ENCODE data around the gene POLG. TPM values are rescaled to one million over a fixed set of nuclear protein-coding genes. Genes with fewer than 3 reads are reported as not detected.

Gene POLG
- polyA plus RNA-seq, 1 of the 3 experiments (the other 2 are of a cell fraction): 24.9 TPM

DNA sequence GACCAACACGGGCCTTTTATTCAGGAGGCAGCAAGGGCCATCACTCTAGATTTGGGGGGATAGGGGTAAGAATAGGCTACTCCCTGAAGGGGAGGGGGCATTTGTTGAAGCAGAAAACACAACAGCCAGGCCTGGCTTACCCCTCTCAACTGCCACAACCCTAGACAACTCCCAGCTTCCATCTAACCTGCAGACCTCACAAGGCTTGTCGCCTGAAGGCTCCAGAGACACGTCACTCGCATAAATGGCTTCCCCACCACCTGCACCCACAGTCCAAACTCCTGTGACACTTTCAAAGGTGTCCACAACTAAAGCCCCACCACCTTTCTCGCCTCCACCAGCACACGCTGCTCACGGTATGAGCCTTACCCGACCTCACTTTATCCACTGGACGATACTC lies 14.9 kb downstream of the POLG start:
- POLR2A ChIA-PET: no interaction called here
- Histone ChIP-seq H3K79me2 (ENCODE audit: insufficient read depth) (no peaks in the 10 kb centered on the region), H3K27me3 (ENCODE audit: insufficient read depth) (no peaks in the 10 kb centered on the region), H2AFZ (ENCODE audit: low read depth) (no peak overlapping the region), H3K9me3 (no peaks in the 10 kb centered on the region), H4K20me1 (ENCODE audit: insufficient read depth) (peaks cover 4% of the 10 kb centered on the region; the same call in 1 of the 2 replicates), H3K4me3 (ENCODE audit: low read depth in 2 of 2, low read length in 1 of 2) (no peak overlapping the region), H3K9ac (no peak overlapping the region), H3K27ac (ENCODE audit: low read depth in 2 of 2, low read length in 1 of 2) (no peak overlapping the region; a peak in 1 of 4 replicates), H3K9me2 (no peaks in the 10 kb centered on the region), H3K4me2 (no peak overlapping the region), H3K36me3 (replicated peaks in 1 of 2; ENCODE audit: control insufficient read depth in 1 of 2, insufficient read depth in 2 of 2, low read length in 1 of 2) (peaks cover 62 to 100% of the 10 kb centered on the region in 2 experiments), H3F3A (replicated peaks; ENCODE audit: insufficient read depth) (peaks cover 20% of the 10 kb centered on the region), H3K4me1 (ENCODE audit: control insufficient read depth in 1 of 2, insufficient read depth in 2 of 2, low read depth in 1 of 2, low read length in 1 of 2) (no peaks in the 10 kb centered on the region)
- no peak for DNase-seq
- TF ChIP-seq, protein P1, sequence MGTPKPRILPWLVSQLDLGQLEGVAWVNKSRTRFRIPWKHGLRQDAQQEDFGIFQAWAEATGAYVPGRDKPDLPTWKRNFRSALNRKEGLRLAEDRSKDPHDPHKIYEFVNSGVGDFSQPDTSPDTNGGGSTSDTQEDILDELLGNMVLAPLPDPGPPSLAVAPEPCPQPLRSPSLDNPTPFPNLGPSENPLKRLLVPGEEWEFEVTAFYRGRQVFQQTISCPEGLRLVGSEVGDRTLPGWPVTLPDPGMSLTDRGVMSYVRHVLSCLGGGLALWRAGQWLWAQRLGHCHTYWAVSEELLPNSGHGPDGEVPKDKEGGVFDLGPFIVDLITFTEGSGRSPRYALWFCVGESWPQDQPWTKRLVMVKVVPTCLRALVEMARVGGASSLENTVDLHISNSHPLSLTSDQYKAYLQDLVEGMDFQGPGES (IDR thresholded peaks at IDR 0.05; ENCODE audit: low read depth, low read length): no peak
- CTCF ChIA-PET: interaction anchor here (0.9 to 8.1 kb wide), 3 partner anchors 12 to 113 kb away, joined by 3 to 30 read pairs (median 17); no protein-coding TSS in a partner anchor
- 97% methylated on average over 8 of the region's 9 CpGs for WGBS (ENCODE audit: low lambda C conversion rate)

DNA sequence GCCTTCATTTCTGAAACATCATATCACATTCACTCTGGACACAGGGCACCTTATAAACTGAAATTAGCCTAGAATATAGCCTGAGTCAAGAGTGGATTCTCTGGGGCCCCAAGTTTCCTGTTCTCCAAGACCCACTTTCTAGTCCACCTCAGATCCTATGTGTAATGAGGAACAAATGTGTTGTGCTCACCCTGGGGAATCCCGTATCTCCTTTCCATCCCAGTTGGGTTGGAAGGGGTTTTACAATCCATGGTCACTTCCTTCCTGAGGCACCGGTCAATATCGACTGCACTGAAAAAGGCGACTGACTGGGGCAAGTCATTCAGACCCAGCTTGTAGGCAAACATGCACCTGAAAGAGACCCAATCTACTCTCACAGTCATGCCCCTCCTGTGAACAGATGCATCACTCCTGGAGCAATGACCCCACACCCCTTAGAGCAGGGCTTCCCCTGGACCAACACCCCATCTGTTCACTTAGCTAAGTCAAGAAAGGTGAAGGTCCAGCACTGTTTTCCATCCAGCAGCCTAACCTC lies 17.4 kb downstream of the POLG start:
- Histone ChIP-seq H3K27ac (ENCODE audit: low read depth in 2 of 2, low read length in 1 of 2) (no peak overlapping the region), H3K4me1 (ENCODE audit: control insufficient read depth in 1 of 2, insufficient read depth in 2 of 2, low read depth in 1 of 2, low read length in 1 of 2) (no peaks in the 10 kb centered on the region), H3K9me2 (no peaks in the 10 kb centered on the region), H3K36me3 (replicated peaks in 1 of 2; ENCODE audit: control insufficient read depth in 1 of 2, insufficient read depth in 2 of 2, low read length in 1 of 2) (peaks cover 62 to 87% of the 10 kb centered on the region in 2 experiments), H2AFZ (ENCODE audit: low read depth) (no peak overlapping the region), H3K4me3 (ENCODE audit: low read depth in 2 of 2, low read length in 1 of 2) (no peak overlapping the region), H3K27me3 (ENCODE audit: insufficient read depth) (no peaks in the 10 kb centered on the region), H3F3A (replicated peaks; ENCODE audit: insufficient read depth) (peaks cover 30% of the 10 kb centered on the region), H3K9ac (no peak overlapping the region), H3K79me2 (ENCODE audit: insufficient read depth) (no peaks in the 10 kb centered on the region), H4K20me1 (ENCODE audit: insufficient read depth) (peaks cover 4% of the 10 kb centered on the region; the same call in 1 of the 2 replicates), H3K9me3 (no peaks in the 10 kb centered on the region), H3K4me2 (no peak overlapping the region)
- DNase-seq: no peak
- CTCF ChIA-PET: interaction anchor here (1.0 to 1.8 kb wide), 4 partner anchors 11 to 41 kb away, joined by 3 to 5 read pairs (median 4); no protein-coding TSS in a partner anchor
- 98% methylated on average over 4 of the region's 4 CpGs for WGBS (ENCODE audit: low lambda C conversion rate)
- POLR2A ChIA-PET: no interaction called here
- TF ChIP-seq, protein P2, sequence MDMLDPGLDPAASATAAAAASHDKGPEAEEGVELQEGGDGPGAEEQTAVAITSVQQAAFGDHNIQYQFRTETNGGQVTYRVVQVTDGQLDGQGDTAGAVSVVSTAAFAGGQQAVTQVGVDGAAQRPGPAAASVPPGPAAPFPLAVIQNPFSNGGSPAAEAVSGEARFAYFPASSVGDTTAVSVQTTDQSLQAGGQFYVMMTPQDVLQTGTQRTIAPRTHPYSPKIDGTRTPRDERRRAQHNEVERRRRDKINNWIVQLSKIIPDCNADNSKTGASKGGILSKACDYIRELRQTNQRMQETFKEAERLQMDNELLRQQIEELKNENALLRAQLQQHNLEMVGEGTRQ (IDR thresholded peaks at IDR 0.05; ENCODE audit: borderline replicate concordance, low read depth, low read length): no peak
- TF ChIP-seq NRF1 (IDR thresholded peaks at IDR 0.05; ENCODE audit: low read depth, low read length): no peak
- no peak for TF ChIP-seq RAD21 (IDR thresholded peaks at IDR 0.05; ENCODE audit: low read length)
- TF ChIP-seq SIN3A (IDR thresholded peaks at IDR 0.05; ENCODE audit: borderline replicate concordance, low read depth, low read length): no peak
- TF ChIP-seq SMC3 (IDR thresholded peaks at IDR 0.05; ENCODE audit: low read depth, low read length): no peak
- TF ChIP-seq MXI1 (IDR thresholded peaks at IDR 0.05; ENCODE audit: low read depth, low read length): no peak
- TF ChIP-seq GATA2 (CRISPR knock-in tag; IDR thresholded peaks at IDR 0.05): no peak
- no peak for TF ChIP-seq MAX (IDR thresholded peaks at IDR 0.05; ENCODE audit: low read depth)
- TF ChIP-seq CHD2 (IDR thresholded peaks at IDR 0.05; ENCODE audit: low read length, partially characterized antibody): no peak
- TF ChIP-seq FOSL2 (IDR thresholded peaks at IDR 0.05; ENCODE audit: borderline replicate concordance, low read depth): no peak
- TF ChIP-seq, protein P3, sequence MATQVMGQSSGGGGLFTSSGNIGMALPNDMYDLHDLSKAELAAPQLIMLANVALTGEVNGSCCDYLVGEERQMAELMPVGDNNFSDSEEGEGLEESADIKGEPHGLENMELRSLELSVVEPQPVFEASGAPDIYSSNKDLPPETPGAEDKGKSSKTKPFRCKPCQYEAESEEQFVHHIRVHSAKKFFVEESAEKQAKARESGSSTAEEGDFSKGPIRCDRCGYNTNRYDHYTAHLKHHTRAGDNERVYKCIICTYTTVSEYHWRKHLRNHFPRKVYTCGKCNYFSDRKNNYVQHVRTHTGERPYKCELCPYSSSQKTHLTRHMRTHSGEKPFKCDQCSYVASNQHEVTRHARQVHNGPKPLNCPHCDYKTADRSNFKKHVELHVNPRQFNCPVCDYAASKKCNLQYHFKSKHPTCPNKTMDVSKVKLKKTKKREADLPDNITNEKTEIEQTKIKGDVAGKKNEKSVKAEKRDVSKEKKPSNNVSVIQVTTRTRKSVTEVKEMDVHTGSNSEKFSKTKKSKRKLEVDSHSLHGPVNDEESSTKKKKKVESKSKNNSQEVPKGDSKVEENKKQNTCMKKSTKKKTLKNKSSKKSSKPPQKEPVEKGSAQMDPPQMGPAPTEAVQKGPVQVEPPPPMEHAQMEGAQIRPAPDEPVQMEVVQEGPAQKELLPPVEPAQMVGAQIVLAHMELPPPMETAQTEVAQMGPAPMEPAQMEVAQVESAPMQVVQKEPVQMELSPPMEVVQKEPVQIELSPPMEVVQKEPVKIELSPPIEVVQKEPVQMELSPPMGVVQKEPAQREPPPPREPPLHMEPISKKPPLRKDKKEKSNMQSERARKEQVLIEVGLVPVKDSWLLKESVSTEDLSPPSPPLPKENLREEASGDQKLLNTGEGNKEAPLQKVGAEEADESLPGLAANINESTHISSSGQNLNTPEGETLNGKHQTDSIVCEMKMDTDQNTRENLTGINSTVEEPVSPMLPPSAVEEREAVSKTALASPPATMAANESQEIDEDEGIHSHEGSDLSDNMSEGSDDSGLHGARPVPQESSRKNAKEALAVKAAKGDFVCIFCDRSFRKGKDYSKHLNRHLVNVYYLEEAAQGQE (IDR thresholded peaks at IDR 0.05; ENCODE audit: low read depth, low read length): no peak
- TF ChIP-seq YY1 (IDR thresholded peaks at IDR 0.05; ENCODE audit: low read depth): no peak

Measured in SK-N-SH (cell line).